MM.1S (cell line): ENCODE data around the gene CLDN20.

Source experiments
- DNase-seq: peaks from one replicate; pipeline ENCODE4 v3.0.0-alpha.2; 2015
- H2AFZ ChIP-seq: fragments of 300-600 bp; sonication (generic); 2 replicates; pipeline ENCODE4 v1.6.0; 2016; ENCODE audit warnings: antibody characterized with exemption, low read length
- H3F3A ChIP-seq: fragments of 300-600 bp; sonication (generic); 2 replicates; pipeline ENCODE4 v1.6.1; 2016; ENCODE audit warnings: mild to moderate bottlenecking, antibody characterized with exemption, low read length, moderate library complexity, mixed read lengths; ENCODE audit not compliant: insufficient read depth
- H3K27ac ChIP-seq: fragments of 300-600 bp; sonication (generic); 2 replicates; pipeline ENCODE4 v1.5.1; 2016; ENCODE audit warnings: mild to moderate bottlenecking, low read length
- H3K27me3 ChIP-seq: fragments of 300-600 bp; sonication (generic); replicated peaks from 2 replicates; pipeline ENCODE4 v1.6.0; 2016; ENCODE audit warnings: low read length; ENCODE audit not compliant: insufficient read depth
- H3K36me3 ChIP-seq: fragments of 300-600 bp; sonication (generic); replicated peaks from 2 replicates; pipeline ENCODE4 v1.6.1; 2016; ENCODE audit warnings: mild to moderate bottlenecking, low read length, mixed read lengths; ENCODE audit not compliant: insufficient read depth
- H3K4me1 ChIP-seq: fragments of 300-600 bp; sonication (generic); 2 replicates; pipeline ENCODE4 v1.6.1; 2016; ENCODE audit warnings: low read length, mixed read lengths
- H3K4me2 ChIP-seq: fragments of 300-600 bp; sonication (generic); 2 replicates; pipeline ENCODE4 v1.6.0; 2016; ENCODE audit warnings: low read depth, low read length
- H3K4me3 ChIP-seq: fragments of 300-600 bp; sonication (generic); 2 replicates; pipeline ENCODE4 v1.5.1; 2016; ENCODE audit warnings: low read length, mixed read lengths
- H3K79me2 ChIP-seq: fragments of 300-600 bp; sonication (generic); 2 replicates; pipeline ENCODE4 v1.6.1; 2016; ENCODE audit warnings: mixed run types, low read length, mixed read lengths
- H3K9ac ChIP-seq: fragments of 300-600 bp; sonication (generic); 2 replicates; pipeline ENCODE4 v1.6.1; 2016; ENCODE audit warnings: low read length, mixed read lengths
- H3K9me2 ChIP-seq: fragments of 300-600 bp; sonication (generic); replicated peaks from 2 replicates; pipeline ENCODE4 v1.6.1; 2016; ENCODE audit warnings: mild to moderate bottlenecking, low read length, mixed read lengths; ENCODE audit not compliant: insufficient read depth
- H3K9me3 ChIP-seq: fragments of 300-600 bp; sonication (generic); replicated peaks from 2 replicates; pipeline ENCODE4 v1.6.1; 2016; ENCODE audit warnings: mild to moderate bottlenecking, low read length, mixed read lengths; ENCODE audit not compliant: insufficient read depth
- H4K20me1 ChIP-seq: fragments of 300-600 bp; sonication (generic); 2 replicates; pipeline ENCODE4 v1.6.1; 2016; ENCODE audit warnings: mild to moderate bottlenecking, low read length, moderate library complexity, mixed read lengths; ENCODE audit not compliant: insufficient read depth
- EZH2 ChIP-seq: fragments of 300-600 bp; sonication (generic); optimal IDR thresholded peaks from 2 replicates; pipeline ENCODE3; 2017; ENCODE audit warnings: low read depth, mild to moderate bottlenecking, antibody characterized with exemption, low read length, mixed read lengths
- EZH2phosphoT487 ChIP-seq: fragments of 300-600 bp; sonication (generic); IDR thresholded peaks from 2 replicates; pipeline ENCODE4 v1.6.1; 2018; ENCODE audit warnings: antibody characterized with exemption, low read length
- TF ChIP-seq, protein P1 (sequence below): fragments of 300-600 bp; sonication (generic); IDR thresholded peaks from 2 replicates; pipeline ENCODE4 v1.5.1; 2016; ENCODE audit warnings: antibody characterized with exemption, low read length, mixed read lengths

The CLDN20 gene

DNA sequence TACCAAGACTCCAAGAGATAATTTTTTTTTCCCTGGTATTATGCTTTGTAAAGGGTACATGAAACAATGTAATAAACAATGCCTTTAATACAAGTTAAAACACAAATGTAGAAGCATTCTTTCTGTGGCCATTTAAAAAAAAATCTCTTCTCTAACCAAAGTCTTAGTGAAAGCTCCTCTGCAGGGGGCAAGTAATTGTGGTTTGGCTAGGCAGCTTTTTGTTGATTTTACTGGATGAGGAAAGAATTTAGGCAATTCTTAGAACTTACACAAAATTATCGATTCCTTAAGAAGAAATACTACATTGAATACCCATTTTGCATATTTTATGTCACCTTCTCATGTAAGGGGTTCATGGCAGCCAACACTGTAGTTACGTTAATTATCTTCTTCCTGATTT, 38.1 kb downstream of the CLDN20 start:
- Histone ChIP-seq H3K9me2 (no peaks in the 10 kb centered on the region), H4K20me1 (no peaks in the 10 kb centered on the region), H3K27ac (no peak overlapping the region), H3K9me3 (no peaks in the 10 kb centered on the region), H3K36me3 (no peaks in the 10 kb centered on the region), H3F3A (no peaks in the 10 kb centered on the region), H2AFZ (no peak overlapping the region), H3K27me3 (no peaks in the 10 kb centered on the region), H3K9ac (no peak overlapping the region), H3K4me2 (no peak overlapping the region), H3K79me2 (no peaks in the 10 kb centered on the region), H3K4me3 (no peak overlapping the region), H3K4me1 (no peaks in the 10 kb centered on the region)
- TF ChIP-seq EZH2phosphoT487 (no peak), EZH2 (no peak)
- TF ChIP-seq, protein P1, sequence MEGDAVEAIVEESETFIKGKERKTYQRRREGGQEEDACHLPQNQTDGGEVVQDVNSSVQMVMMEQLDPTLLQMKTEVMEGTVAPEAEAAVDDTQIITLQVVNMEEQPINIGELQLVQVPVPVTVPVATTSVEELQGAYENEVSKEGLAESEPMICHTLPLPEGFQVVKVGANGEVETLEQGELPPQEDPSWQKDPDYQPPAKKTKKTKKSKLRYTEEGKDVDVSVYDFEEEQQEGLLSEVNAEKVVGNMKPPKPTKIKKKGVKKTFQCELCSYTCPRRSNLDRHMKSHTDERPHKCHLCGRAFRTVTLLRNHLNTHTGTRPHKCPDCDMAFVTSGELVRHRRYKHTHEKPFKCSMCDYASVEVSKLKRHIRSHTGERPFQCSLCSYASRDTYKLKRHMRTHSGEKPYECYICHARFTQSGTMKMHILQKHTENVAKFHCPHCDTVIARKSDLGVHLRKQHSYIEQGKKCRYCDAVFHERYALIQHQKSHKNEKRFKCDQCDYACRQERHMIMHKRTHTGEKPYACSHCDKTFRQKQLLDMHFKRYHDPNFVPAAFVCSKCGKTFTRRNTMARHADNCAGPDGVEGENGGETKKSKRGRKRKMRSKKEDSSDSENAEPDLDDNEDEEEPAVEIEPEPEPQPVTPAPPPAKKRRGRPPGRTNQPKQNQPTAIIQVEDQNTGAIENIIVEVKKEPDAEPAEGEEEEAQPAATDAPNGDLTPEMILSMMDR = no peak
- DNase-seq = no peak

DNA sequence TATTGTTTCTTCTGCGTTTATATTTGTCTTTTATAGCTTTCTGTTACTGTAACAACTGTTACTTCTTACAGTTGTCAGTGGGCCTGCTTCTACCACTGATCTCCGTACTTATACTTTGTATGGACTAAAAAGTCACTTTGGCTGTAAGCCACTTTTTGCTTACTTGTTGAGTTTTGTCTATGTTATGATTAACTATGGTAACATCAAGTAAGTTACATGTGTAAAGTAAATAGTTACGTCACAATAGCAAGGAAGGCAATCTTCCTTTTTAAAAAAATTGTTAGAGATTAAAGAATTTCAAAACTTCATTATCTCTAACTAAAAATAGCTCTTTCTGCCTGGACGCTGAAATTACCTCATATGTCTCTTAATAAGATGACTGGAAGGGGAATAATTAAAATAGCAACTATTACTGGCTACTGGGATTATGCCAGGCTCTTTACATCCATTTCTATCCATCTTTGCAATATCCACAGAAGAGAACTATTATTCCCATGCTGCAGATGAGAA, 39.6 kb downstream of the CLDN20 start:
- no peak overlapping the region for H3K4me2 ChIP-seq
- H3K27ac ChIP-seq = no peak overlapping the region
- H3K9ac ChIP-seq = no peak overlapping the region
- no peak for DNase-seq
- TF ChIP-seq, protein P1 = no peak
- TF ChIP-seq EZH2 = no peak
- TF ChIP-seq EZH2phosphoT487 = no peak
- no peaks in the 10 kb centered on the region for H3K36me3 ChIP-seq
- no peak overlapping the region for H2AFZ ChIP-seq
- no peaks in the 10 kb centered on the region for H3K27me3 ChIP-seq
- no peaks in the 10 kb centered on the region for H3K4me1 ChIP-seq
- no peaks in the 10 kb centered on the region for H3K79me2 ChIP-seq
- no peak overlapping the region for H3K4me3 ChIP-seq
- H3F3A ChIP-seq = no peaks in the 10 kb centered on the region
- no peaks in the 10 kb centered on the region for H3K9me2 ChIP-seq
- no peaks in the 10 kb centered on the region for H3K9me3 ChIP-seq
- H4K20me1 ChIP-seq = no peaks in the 10 kb centered on the region

DNA sequence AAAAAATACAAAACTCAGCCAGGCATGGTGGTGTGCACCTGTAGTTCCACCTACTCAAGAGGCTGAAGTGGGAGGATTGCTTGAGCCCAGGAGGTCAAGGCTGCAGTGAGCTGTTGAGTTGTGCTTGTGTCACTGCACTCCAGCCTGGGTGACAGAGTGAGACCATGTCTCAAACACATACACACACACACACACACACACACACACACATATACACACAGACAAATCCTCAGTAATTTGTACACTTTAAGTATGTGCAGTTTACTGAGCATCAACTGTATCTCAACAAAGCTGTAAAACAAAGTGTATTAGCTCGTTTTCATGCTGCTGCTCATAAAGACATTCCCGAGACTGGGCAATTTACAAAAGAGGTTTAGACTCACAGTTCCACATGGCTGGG, 43.1 kb downstream of the CLDN20 start:
- no peak for DNase-seq
- Histone ChIP-seq H2AFZ (no peak overlapping the region), H3K4me2 (no peak overlapping the region), H3K9ac (no peak overlapping the region), H3K27ac (no peak overlapping the region), H3K36me3 (no peaks in the 10 kb centered on the region), H3K4me1 (no peaks in the 10 kb centered on the region), H3K79me2 (no peaks in the 10 kb centered on the region), H3K9me3 (no peaks in the 10 kb centered on the region), H4K20me1 (no peaks in the 10 kb centered on the region), H3F3A (no peaks in the 10 kb centered on the region), H3K4me3 (no peak overlapping the region), H3K27me3 (no peaks in the 10 kb centered on the region), H3K9me2 (no peaks in the 10 kb centered on the region)
- TF ChIP-seq EZH2 (no peak), EZH2phosphoT487 (no peak)
- TF ChIP-seq, protein P1 = no peak
